ENCODE data around the gene FAF1.

GRCh38 chr1:50930193-50930592, 29.9 kb downstream of the FAF1 start:
- TF ChIP-seq CTCF (IDR thresholded peaks at IDR 0.05 in 4 of 5, conservative IDR thresholded peaks at IDR 0.05 in 1 of 5) (no peak), POLR2A (IDR thresholded peaks at IDR 0.05) (no peak)
